Smooth muscle cell (in vitro differentiated cells): Measurements from ENCODE around the gene PISD. TPM values are rescaled to one million over a fixed set of nuclear protein-coding genes. Genes with fewer than 3 reads are reported as not detected.

ENCODE experiments used
- microRNA-seq: library from miRNA; unstranded; fragments of <30 nt; microRNA quantifications from one replicate; pipeline ENCODE4, GENCODE V29; 2016; ENCODE audit warnings: borderline number of aligned reads
- polyA plus RNA-seq: library from polyadenylated mRNA; unstranded; fragments of >200 nt; fragmentation: Nextera tagmentation; extraction: Ambion mirVana; gene quantifications from 2 replicates; pipeline ENCODE4 v1.2.1, GENCODE V29; 2016
- total RNA-seq: library from RNA; depleted of rRNA; stranded (reverse); fragments of >200 nt; gene quantifications from 2 replicates; pipeline ENCODE4 v1.2.3, GENCODE V29; 2014

The PISD gene
- total and polyA plus RNA-seq, 2 experiments from 2014 or later = 15.3 to 31.6 TPM

Small RNA genes lying within 50 kb of the gene (microRNA-seq; reads per million reads assigned to microRNA genes)
- gene MIR7109 = 3.5 reads per million

Other genes starting within 250 kb of the PISD start
- gene EIF4ENIF1, start 172.4 kb downstream of the PISD start, total RNA-seq = 9.1 and 11.6 TPM in 2 replicates
- 15.5 and 17.2 TPM in 2 replicates for gene EIF4ENIF1, start 172.4 kb downstream of the PISD start, polyA plus RNA-seq
- gene SFI1, start 165.7 kb downstream of the PISD start, total RNA-seq = 8.3 and 26.9 TPM in 2 replicates
- gene SFI1, start 165.7 kb downstream of the PISD start, polyA plus RNA-seq = 8.7 and 13.7 TPM in 2 replicates
- gene PRR14L, start 87.9 kb upstream of the PISD start, total RNA-seq = 20.6 and 22.4 TPM in 2 replicates
- 9.2 and 12.8 TPM in 2 replicates for gene PRR14L, start 87.9 kb upstream of the PISD start, polyA plus RNA-seq
- gene DEPDC5, start 91.8 kb upstream of the PISD start, total RNA-seq = 11.6 and 22.3 TPM in 2 replicates
- 8.5 and 10.2 TPM in 2 replicates for gene DEPDC5, start 91.8 kb upstream of the PISD start, polyA plus RNA-seq